ENCODE data around the gene PSMD3.
"Not testable (repeated sequence)": the region's sequence is repeated elsewhere in the genome, so short reads cannot be mapped to it uniquely, and the experiment has no call there.

PSMD3 gene

GRCh38 chr17:39980351-39981206, at the start of gene PSMD3:
Gene PSMD3 (plus strand): TSS chr17:39980807. CDS start chr17:39980971, 164 bp downstream.
- FAIRE-seq (peak; percentile 91), DNase-seq (ENCODE audit: low spot score) (peak; percentile 99)

- FAIRE-seq, result no peak
- no peak for DNase-seq (ENCODE audit: low spot score)
Observed at GRCh38 chr17:39933912-39934311, 46.7 kb upstream of the PSMD3 start.

- DNase-seq (ENCODE audit: low spot score), result no peak
- FAIRE-seq, result no peak
Observed at GRCh38 chr17:39934324-39934723, 46.3 kb upstream of the PSMD3 start.

- FAIRE-seq (no peak), DNase-seq (ENCODE audit: low spot score) (no peak)
Observed at GRCh38 chr17:39935909-39936308, 44.7 kb upstream of the PSMD3 start.

GRCh38 chr17:39937447-39937846, 43.2 kb upstream of the PSMD3 start:
- DNase-seq (ENCODE audit: low spot score) (no peak), FAIRE-seq (no peak)

- FAIRE-seq (no peak), DNase-seq (ENCODE audit: low spot score) (no peak)
Observed at GRCh38 chr17:39938140-39938869, 42.3 kb upstream of the PSMD3 start.

- DNase-seq (ENCODE audit: low spot score) (no peak), FAIRE-seq (no peak)
Observed at GRCh38 chr17:39939106-39939505, 41.5 kb upstream of the PSMD3 start.

- peak; percentile 28 for FAIRE-seq
- peak; percentile 84 for DNase-seq (ENCODE audit: low spot score)
Observed at GRCh38 chr17:39939588-39940419, 40.8 kb upstream of the PSMD3 start.

- FAIRE-seq (no peak), DNase-seq (ENCODE audit: low spot score) (no peak)
Observed at GRCh38 chr17:39943702-39944392, 36.8 kb upstream of the PSMD3 start.

GRCh38 chr17:39944393-39944711, 36.3 kb upstream of the PSMD3 start:
- DNase-seq (ENCODE audit: low spot score), result no peak
- no peak for FAIRE-seq

GRCh38 chr17:39946551-39947330, 33.9 kb upstream of the PSMD3 start:
- DNase-seq (ENCODE audit: low spot score) (no peak), FAIRE-seq (no peak)

- not testable (repeated sequence) for DNase-seq (ENCODE audit: low spot score); FAIRE-seq
Observed at GRCh38 chr17:39948489-39948828, 32.1 kb upstream of the PSMD3 start.

- FAIRE-seq (no peak), DNase-seq (ENCODE audit: low spot score) (no peak)
Observed at GRCh38 chr17:39949028-39949427, 31.6 kb upstream of the PSMD3 start.

GRCh38 chr17:39950871-39951348, 29.7 kb upstream of the PSMD3 start:
- DNase-seq (ENCODE audit: low spot score), result no peak
- FAIRE-seq, result no peak

GRCh38 chr17:39951924-39952679, 28.5 kb upstream of the PSMD3 start:
- no peak for DNase-seq (ENCODE audit: low spot score)
- FAIRE-seq, result no peak

GRCh38 chr17:39952680-39953470, 27.7 kb upstream of the PSMD3 start:
- FAIRE-seq, result no peak
- peak; percentile 79 for DNase-seq (ENCODE audit: low spot score)

- DNase-seq (ENCODE audit: low spot score) (no peak), FAIRE-seq (no peak)
Observed at GRCh38 chr17:39953471-39953888, 27.1 kb upstream of the PSMD3 start.

- FAIRE-seq (no peak), DNase-seq (ENCODE audit: low spot score) (no peak)
Observed at GRCh38 chr17:39954876-39955275, 25.7 kb upstream of the PSMD3 start.

GRCh38 chr17:39955726-39956225, 24.8 kb upstream of the PSMD3 start:
- no peak for DNase-seq (ENCODE audit: low spot score)
- no peak for FAIRE-seq
